ENCODE data around the gene TAF1B. TPM values are rescaled to one million over a fixed set of nuclear protein-coding genes. Genes with fewer than 3 reads are reported as not detected.

Gene TAF1B
- total RNA-seq, 1 experiment from 2014 or later: 29.9 TPM

DNA sequence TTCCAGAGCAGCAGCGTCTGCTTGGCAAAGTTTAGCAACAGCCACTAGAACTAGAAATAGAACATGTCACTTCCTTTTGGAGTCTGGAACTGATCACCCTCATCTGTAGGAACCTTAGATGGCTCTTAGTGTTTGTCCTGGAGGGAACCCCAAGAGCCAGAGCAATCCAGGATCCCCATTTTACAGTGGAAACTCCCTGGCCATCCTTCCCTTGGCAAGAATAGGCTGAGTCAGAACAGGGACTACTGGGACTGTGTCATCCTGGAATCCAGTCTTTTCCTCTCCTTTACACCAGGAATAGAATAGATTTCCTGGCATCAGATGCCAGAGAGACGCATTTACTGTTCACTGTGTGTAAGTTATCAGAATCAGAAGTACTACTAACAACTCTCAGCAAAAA lies 75.0 kb downstream of the TAF1B start:
- WGBS (ENCODE audit: extremely low coverage, insufficient read length, low lambda C conversion rate): no CpG with 5 or more reads among the region's 2 CpGs
- Histone ChIP-seq H4K8ac (replicated peaks; ENCODE audit: insufficient read length, low read depth, low read length) (no peak overlapping the region), H3K4ac (ENCODE audit: low read depth, low read length) (no peak overlapping the region), H3K9me3 (ENCODE audit: control insufficient read depth, low read depth, low read length) (no peaks in the 10 kb centered on the region), H3T11ph (ENCODE audit: low read length) (no peak overlapping the region), H2BK20ac (ENCODE audit: low read depth, low read length, poor library complexity, severe bottlenecking) (no peak overlapping the region), H2BK120ac (ENCODE audit: low read depth, low read length, poor library complexity, severe bottlenecking) (no peak overlapping the region), H3K4me1 (ENCODE audit: insufficient read depth, low read length) (no peaks in the 10 kb centered on the region), H3K23ac (ENCODE audit: insufficient read length, low read depth, low read length) (no peak overlapping the region), H2BK12ac (ENCODE audit: insufficient read length, low read depth, low read length) (no peak overlapping the region), H3K18ac (ENCODE audit: insufficient read length, low read depth, low read length) (no peak overlapping the region), H3K9ac (ENCODE audit: extremely low read depth, insufficient read length, low read length) (no peak overlapping the region), H2AFZ (ENCODE audit: low read length) (no peak overlapping the region), H3K14ac (ENCODE audit: insufficient read depth, low read length) (no peak overlapping the region), H3K79me2 (ENCODE audit: insufficient read depth, low read length) (no peaks in the 10 kb centered on the region), H2AK5ac (ENCODE audit: insufficient read length, low read length) (no peak overlapping the region), H3K23me2 (ENCODE audit: insufficient read length, low read depth, low read length, poor library complexity, severe bottlenecking) (no peaks in the 10 kb centered on the region), H3K56ac (ENCODE audit: insufficient read length, low read depth, low read length) (no peak overlapping the region), H4K5ac (ENCODE audit: insufficient read length, low read depth, low read length) (no peak overlapping the region), H3K4me2 (ENCODE audit: insufficient read depth, insufficient read length, low read length) (no peak overlapping the region), H4K20me1 (ENCODE audit: control insufficient read depth, insufficient read depth, insufficient read length) (no peaks in the 10 kb centered on the region), H4K91ac (ENCODE audit: insufficient read length, low read depth, low read length) (no peak overlapping the region), H3K27me3 (ENCODE audit: insufficient read depth, low read length) (no peaks in the 10 kb centered on the region), H2BK5ac (ENCODE audit: insufficient read length, low read length) (no peak overlapping the region), H3K79me1 (ENCODE audit: insufficient read depth, low read depth, low read length, poor library complexity, severe bottlenecking) (no peaks in the 10 kb centered on the region), H2BK15ac (ENCODE audit: low read depth, low read length) (no peak overlapping the region), H3K27ac (ENCODE audit: insufficient read length, low read depth, low read length) (no peak overlapping the region)
- Mint-ChIP-seq H3K27ac (no peak overlapping the region), H3K4me1 (no peaks in the 10 kb centered on the region), H3K4me3 (no peak overlapping the region), H3K36me3 (ENCODE audit: insufficient read depth in 1 of 3, low read depth in 3 of 3) (peaks cover 0 to 45% (median 22%) of the 10 kb centered on the region in 3 experiments; a peak in 6 of 7 replicates), H3K27me3 (ENCODE audit: low read depth) (no peaks in the 10 kb centered on the region), H3K9me3 (no peaks in the 10 kb centered on the region)
- TF ChIP-seq, protein P1, sequence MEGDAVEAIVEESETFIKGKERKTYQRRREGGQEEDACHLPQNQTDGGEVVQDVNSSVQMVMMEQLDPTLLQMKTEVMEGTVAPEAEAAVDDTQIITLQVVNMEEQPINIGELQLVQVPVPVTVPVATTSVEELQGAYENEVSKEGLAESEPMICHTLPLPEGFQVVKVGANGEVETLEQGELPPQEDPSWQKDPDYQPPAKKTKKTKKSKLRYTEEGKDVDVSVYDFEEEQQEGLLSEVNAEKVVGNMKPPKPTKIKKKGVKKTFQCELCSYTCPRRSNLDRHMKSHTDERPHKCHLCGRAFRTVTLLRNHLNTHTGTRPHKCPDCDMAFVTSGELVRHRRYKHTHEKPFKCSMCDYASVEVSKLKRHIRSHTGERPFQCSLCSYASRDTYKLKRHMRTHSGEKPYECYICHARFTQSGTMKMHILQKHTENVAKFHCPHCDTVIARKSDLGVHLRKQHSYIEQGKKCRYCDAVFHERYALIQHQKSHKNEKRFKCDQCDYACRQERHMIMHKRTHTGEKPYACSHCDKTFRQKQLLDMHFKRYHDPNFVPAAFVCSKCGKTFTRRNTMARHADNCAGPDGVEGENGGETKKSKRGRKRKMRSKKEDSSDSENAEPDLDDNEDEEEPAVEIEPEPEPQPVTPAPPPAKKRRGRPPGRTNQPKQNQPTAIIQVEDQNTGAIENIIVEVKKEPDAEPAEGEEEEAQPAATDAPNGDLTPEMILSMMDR (conservative IDR thresholded peaks at IDR 0.05): no peak
- no peak for DNase-seq
